OCI-LY1 (cell line): Measurements from ENCODE around the gene PGBD5.

ENCODE experiments used
- CTCF ChIP-seq: fragments of 200-600 bp; sonication (generic), shearing (Covaris generic); IDR thresholded peaks from 2 replicates; pipeline ENCODE4 v1.5.1; 2017; ENCODE audit warnings: mild to moderate bottlenecking, antibody characterized with exemption, low read length, moderate library complexity, mixed read lengths
- EZH2 ChIP-seq: fragments of 200-600 bp; sonication (generic), shearing (Covaris generic); IDR thresholded peaks from 2 replicates; pipeline ENCODE4 v1.8.0; 2017; ENCODE audit warnings: borderline replicate concordance, mixed run types, mild to moderate bottlenecking, antibody characterized with exemption, low read length, moderate library complexity, mixed read lengths

- no peak for TF ChIP-seq CTCF
- no peak for TF ChIP-seq EZH2
Observed at GRCh38 chr1:230469271-230469670, 43.1 kb upstream of the PGBD5 start.
